GM18526 (cell line): ENCODE data around the gene ODF4.

Source experiments
- POLR2A ChIP-seq: IDR thresholded peaks from 3 replicates; pipeline ENCODE4 v1.6.1; 2011; ENCODE audit not compliant: insufficient read length; ENCODE audit errors: extremely low read depth

The ODF4 gene

GRCh38 chr17:8339540-8339939, at the start of gene ODF4:
TSS of gene ODF4 (plus strand) at chr17:8339840. CDS start at chr17:8340052, 212 bp downstream.
- TF ChIP-seq POLR2A = no peak

- TF ChIP-seq POLR2A = no peak
These were observed 49.6 kb upstream of the ODF4 start for GRCh38 chr17:8290043-8290442.

DNA sequence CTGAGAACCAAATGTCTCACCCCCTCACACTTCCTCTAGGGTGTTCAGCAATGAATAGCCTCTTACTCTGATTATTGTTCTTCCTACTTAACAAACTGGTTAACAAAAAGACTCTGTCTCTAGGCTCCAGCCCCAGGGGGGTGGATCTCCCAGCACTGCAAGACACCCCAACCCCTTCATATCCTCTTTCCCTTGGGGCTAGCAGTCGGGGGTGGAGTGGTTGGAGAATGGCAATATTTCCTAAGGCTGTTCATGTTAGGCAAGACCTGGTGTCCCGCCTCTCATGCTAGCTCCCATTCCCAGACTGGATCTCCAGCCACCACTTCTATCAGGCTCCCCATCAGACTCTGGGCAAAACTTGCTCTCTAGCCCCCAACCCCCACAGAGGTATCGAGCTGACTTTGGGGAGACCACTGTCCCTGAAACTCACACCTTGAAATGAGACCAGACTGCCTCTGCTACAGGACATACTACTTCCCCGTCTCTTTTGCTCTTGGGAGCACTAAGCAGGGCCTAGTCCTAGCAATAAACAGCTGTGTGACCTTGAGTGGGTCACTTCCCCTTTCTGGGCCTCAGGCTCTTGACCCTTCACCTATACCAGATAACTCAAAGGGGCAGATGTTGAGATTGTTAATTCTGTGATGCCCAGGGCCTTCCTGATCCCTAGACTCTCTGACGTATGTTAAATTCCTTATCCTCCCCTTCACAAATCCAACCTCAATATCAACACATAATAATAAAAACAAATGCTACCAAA, 46.8 kb upstream of the ODF4 start:
- no peak for TF ChIP-seq POLR2A

- TF ChIP-seq POLR2A = no peak
These were observed 45.3 kb upstream of the ODF4 start for GRCh38 chr17:8294361-8294760.

- no peak for TF ChIP-seq POLR2A
These were observed 44.8 kb upstream of the ODF4 start for GRCh38 chr17:8294814-8295316.

DNA sequence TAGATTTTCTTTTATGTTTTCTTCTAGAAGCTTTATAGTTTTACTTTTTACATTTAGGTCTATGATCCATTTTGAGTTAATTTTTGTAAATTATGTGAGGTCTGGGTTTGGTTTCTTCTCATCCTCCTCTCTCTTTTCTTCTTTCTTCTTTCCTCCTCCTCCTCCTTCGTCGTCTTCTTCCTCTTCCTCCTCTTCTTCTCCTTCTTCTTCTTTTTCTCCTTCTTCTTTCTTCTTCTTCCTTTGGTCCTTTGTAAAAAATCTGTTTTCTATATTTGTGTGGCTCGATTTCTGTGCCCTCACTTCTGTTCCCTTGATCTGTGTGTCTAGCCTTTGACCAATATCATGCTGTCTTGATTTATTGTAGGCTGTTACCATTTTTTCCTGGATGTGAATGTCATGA, 39.4 kb upstream of the ODF4 start:
- TF ChIP-seq POLR2A = no peak

DNA sequence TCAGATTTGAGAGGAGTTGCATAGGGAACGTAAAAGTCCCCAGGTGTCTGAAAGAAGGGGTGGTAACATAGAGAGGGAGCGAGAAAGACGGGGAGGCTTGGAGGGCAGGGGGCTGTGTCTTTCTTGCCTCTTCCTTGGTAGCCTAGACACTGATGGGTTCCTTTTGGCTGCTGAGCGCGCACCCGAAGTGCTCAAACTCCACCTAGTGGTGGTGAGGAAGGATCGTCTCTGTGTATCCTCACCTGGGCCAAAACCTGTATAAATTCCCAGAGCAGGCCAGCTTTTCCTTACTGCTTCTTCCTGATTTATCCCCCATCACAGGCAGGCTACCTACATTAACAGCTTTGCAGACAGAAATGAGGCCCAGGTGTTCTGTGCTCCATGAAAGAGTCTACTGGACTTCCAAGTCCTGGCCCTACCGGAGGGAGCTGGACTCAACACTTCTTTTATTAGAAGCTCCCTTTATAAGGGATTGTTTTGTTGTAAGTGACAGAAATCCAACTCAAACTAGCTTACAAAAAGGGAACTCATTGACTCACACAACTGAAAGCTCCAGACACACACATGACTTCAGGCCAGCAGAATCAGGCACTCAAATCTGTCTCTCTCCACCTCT, 38.9 kb upstream of the ODF4 start:
- no peak for TF ChIP-seq POLR2A

DNA sequence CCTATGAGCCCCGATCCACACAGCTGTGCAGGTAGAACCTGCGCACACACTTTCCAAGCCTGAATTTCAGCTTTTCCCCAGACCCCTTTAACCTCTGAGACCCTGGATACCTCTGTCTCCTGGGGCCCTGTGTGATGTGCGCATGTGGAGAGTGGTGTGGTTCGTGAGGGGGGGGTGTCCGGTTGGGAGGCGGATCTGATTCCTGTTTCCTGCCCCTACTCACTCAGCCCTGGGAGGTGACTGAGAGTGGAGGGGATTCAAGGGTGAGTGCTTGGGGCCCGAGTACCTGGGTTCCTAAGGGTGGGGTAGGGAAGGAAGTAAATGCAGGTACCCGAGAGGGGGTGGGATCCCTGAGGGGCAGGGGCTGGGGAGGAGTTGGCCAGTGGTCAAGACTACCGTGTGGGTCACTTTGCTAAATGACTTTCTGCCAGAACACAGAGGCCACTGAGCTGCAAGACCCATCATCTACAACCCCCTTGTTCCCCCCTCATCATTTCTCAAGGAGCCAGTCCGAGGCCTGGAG, 29.0 kb upstream of the ODF4 start:
- TF ChIP-seq POLR2A = no peak

- TF ChIP-seq POLR2A = no peak
These were observed 28.4 kb upstream of the ODF4 start for GRCh38 chr17:8311131-8311790.

DNA sequence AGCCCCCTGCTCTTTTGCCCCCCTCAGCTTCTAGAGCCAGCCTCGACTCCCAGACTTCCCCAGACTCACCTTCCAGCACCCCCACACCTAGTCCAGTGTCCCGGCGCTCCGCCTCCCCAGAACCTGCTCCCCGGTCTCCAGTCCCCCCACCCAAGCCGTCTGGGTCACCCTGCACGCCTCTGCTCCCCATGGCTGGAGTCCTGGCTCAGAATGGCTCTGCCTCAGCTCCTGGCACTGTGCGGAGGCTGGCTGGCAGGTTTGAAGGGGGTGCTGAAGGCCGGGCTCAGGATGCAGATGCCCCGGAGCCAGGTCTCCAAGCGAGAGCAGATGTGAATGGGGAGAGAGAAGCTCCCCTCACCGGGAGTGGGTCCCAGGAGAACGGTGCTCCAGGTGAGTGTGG, 27.4 kb upstream of the ODF4 start:
- no peak for TF ChIP-seq POLR2A

GRCh38 chr17:8312726-8313600, 26.7 kb upstream of the ODF4 start:
- no peak for TF ChIP-seq POLR2A

GRCh38 chr17:8314797-8315763, 24.6 kb upstream of the ODF4 start:
- no peak for TF ChIP-seq POLR2A

GRCh38 chr17:8315764-8316217, 23.8 kb upstream of the ODF4 start:
- TF ChIP-seq POLR2A = no peak
